ENCODE measurements around the gene SPCS3.
"Not testable (repeated sequence)": the region's sequence is repeated elsewhere in the genome, so short reads cannot be mapped to it uniquely, and the experiment has no call there.

Gene SPCS3

GRCh38 chr4:176340871-176341685 is 21.3 kb downstream of the SPCS3 start:
- Mint-ChIP-seq H3K4me1 (peaks cover 8% of the 10 kb centered on the region), H3K36me3 (ENCODE audit: low read depth) (peaks cover 29% of the 10 kb centered on the region), H3K4me3 (no peak overlapping the region), H3K27me3 (ENCODE audit: low read depth, poor library complexity) (peaks cover 3% of the 10 kb centered on the region), H3K9me3 (peaks cover 26% of the 10 kb centered on the region), H3K27ac (no peak overlapping the region)
- TF ChIP-seq, protein P1, sequence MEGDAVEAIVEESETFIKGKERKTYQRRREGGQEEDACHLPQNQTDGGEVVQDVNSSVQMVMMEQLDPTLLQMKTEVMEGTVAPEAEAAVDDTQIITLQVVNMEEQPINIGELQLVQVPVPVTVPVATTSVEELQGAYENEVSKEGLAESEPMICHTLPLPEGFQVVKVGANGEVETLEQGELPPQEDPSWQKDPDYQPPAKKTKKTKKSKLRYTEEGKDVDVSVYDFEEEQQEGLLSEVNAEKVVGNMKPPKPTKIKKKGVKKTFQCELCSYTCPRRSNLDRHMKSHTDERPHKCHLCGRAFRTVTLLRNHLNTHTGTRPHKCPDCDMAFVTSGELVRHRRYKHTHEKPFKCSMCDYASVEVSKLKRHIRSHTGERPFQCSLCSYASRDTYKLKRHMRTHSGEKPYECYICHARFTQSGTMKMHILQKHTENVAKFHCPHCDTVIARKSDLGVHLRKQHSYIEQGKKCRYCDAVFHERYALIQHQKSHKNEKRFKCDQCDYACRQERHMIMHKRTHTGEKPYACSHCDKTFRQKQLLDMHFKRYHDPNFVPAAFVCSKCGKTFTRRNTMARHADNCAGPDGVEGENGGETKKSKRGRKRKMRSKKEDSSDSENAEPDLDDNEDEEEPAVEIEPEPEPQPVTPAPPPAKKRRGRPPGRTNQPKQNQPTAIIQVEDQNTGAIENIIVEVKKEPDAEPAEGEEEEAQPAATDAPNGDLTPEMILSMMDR (IDR thresholded peaks at IDR 0.05): peak; percentile 52
- peak; percentile 5 for DNase-seq

GRCh38 chr4:176342384-176342783 is 22.6 kb downstream of the SPCS3 start:
- H3K36me3 Mint-ChIP-seq (ENCODE audit: low read depth): peaks cover 29% of the 10 kb centered on the region
- TF ChIP-seq, protein P1 (IDR thresholded peaks at IDR 0.05): no peak
- H3K9me3 Mint-ChIP-seq: peaks cover 26% of the 10 kb centered on the region
- peaks cover 3% of the 10 kb centered on the region for H3K27me3 Mint-ChIP-seq (ENCODE audit: low read depth, poor library complexity)
- no peak for DNase-seq
- no peak overlapping the region for H3K4me3 Mint-ChIP-seq
- H3K4me1 Mint-ChIP-seq: peaks cover 8% of the 10 kb centered on the region
- H3K27ac Mint-ChIP-seq: no peak overlapping the region

- H3K27ac Mint-ChIP-seq: no peak overlapping the region
- H3K4me1 Mint-ChIP-seq: peaks cover 8% of the 10 kb centered on the region
- H3K36me3 Mint-ChIP-seq (ENCODE audit: low read depth): peaks cover 29% of the 10 kb centered on the region
- TF ChIP-seq, protein P1 (IDR thresholded peaks at IDR 0.05): no peak
- H3K9me3 Mint-ChIP-seq: peaks cover 26% of the 10 kb centered on the region
- peaks cover 3% of the 10 kb centered on the region for H3K27me3 Mint-ChIP-seq (ENCODE audit: low read depth, poor library complexity)
- no peak for DNase-seq
- H3K4me3 Mint-ChIP-seq: no peak overlapping the region
Measured at GRCh38 chr4:176343286-176343685, 23.5 kb downstream of the SPCS3 start.

GRCh38 chr4:176345346-176345745 is 25.6 kb downstream of the SPCS3 start:
- not testable (repeated sequence) for DNase-seq; H3K27ac Mint-ChIP-seq; H3K27me3 Mint-ChIP-seq (ENCODE audit: low read depth, poor library complexity); H3K4me3 Mint-ChIP-seq; H3K4me1 Mint-ChIP-seq
- H3K36me3 Mint-ChIP-seq (ENCODE audit: low read depth): peaks cover 44% of the 10 kb centered on the region
- H3K9me3 Mint-ChIP-seq: peaks cover 35% of the 10 kb centered on the region

- H3K27me3 Mint-ChIP-seq (ENCODE audit: low read depth, poor library complexity); DNase-seq; H3K4me1 Mint-ChIP-seq; H3K27ac Mint-ChIP-seq; H3K4me3 Mint-ChIP-seq: not testable (repeated sequence)
- Mint-ChIP-seq H3K36me3 (ENCODE audit: low read depth) (peaks cover 59% of the 10 kb centered on the region), H3K9me3 (peaks cover 50% of the 10 kb centered on the region)
Measured at GRCh38 chr4:176346836-176347235, 27.1 kb downstream of the SPCS3 start.

GRCh38 chr4:176350671-176351070 is 30.9 kb downstream of the SPCS3 start:
- no peak for DNase-seq
- Mint-ChIP-seq H3K9me3 (peaks cover 53% of the 10 kb centered on the region), H3K4me3 (no peak overlapping the region), H3K27ac (no peak overlapping the region), H3K4me1 (no peaks in the 10 kb centered on the region), H3K36me3 (ENCODE audit: low read depth) (peaks cover 51% of the 10 kb centered on the region), H3K27me3 (ENCODE audit: low read depth, poor library complexity) (no peaks in the 10 kb centered on the region)
- TF ChIP-seq, protein P1 (IDR thresholded peaks at IDR 0.05): no peak

DNA sequence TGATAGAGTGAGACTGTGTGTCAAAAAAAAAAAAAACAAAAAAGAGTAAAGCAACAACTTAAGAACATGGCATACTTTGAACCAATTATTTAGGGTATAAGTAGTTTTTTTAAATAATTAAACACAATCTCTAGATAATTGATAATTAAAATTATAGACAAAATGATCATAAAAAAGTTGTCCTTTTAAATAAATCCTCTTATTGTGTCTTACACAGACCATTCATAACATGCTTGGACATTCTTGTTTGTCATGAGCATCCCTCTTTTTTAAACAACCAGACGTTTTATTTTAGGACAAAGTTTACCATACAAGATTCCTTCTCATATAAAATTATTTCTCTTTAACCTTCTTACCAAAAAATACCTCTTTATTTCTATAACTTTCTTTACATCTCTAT is 35.1 kb downstream of the SPCS3 start:
- no peaks in the 10 kb centered on the region for H3K27me3 Mint-ChIP-seq (ENCODE audit: low read depth, poor library complexity)
- peaks cover 48% of the 10 kb centered on the region for H3K9me3 Mint-ChIP-seq
- DNase-seq: no peak
- peaks cover 16% of the 10 kb centered on the region for H3K4me1 Mint-ChIP-seq
- TF ChIP-seq, protein P1 (IDR thresholded peaks at IDR 0.05): no peak
- H3K36me3 Mint-ChIP-seq (ENCODE audit: low read depth): peaks cover 41% of the 10 kb centered on the region
- H3K4me3 Mint-ChIP-seq: no peak overlapping the region
- no peak overlapping the region for H3K27ac Mint-ChIP-seq

All from nephron progenitor cell (in vitro differentiated cells).